ENCODE data around the gene SLC44A5.
"Not testable (repeated sequence)": the region's sequence is repeated elsewhere in the genome, so short reads cannot be mapped to it uniquely, and the experiment has no call there.

Gene SLC44A5

GRCh38 chr1:75470448-75470847 is 140.5 kb downstream of the SLC44A5 start:
- in situ Hi-C loops (cut with HindIII; ENCODE audit: low sequenced_read_pairs) = no loop called here

- in situ Hi-C loops (cut with HindIII; ENCODE audit: low sequenced_read_pairs) = no loop called here
Observed at GRCh38 chr1:75469586-75470173, 141.2 kb downstream of the SLC44A5 start.

- in situ Hi-C loops (cut with HindIII; ENCODE audit: low sequenced_read_pairs) = no loop called here
Observed at GRCh38 chr1:75461808-75462325, 149.0 kb downstream of the SLC44A5 start.

GRCh38 chr1:75449998-75450397 is 160.9 kb downstream of the SLC44A5 start:
- in situ Hi-C loops (cut with HindIII; ENCODE audit: low sequenced_read_pairs) = no loop called here

GRCh38 chr1:75444220-75444619 is 166.7 kb downstream of the SLC44A5 start:
- in situ Hi-C loops (cut with HindIII; ENCODE audit: low sequenced_read_pairs) = no loop called here

GRCh38 chr1:75440274-75440673 is 170.6 kb downstream of the SLC44A5 start:
- in situ Hi-C loops (cut with HindIII; ENCODE audit: low sequenced_read_pairs) = no loop called here

- in situ Hi-C loops (cut with HindIII; ENCODE audit: low sequenced_read_pairs) = no loop called here
Observed at GRCh38 chr1:75438355-75438754, 172.6 kb downstream of the SLC44A5 start.

GRCh38 chr1:75431843-75432242 is 179.1 kb downstream of the SLC44A5 start:
- in situ Hi-C loops (cut with HindIII; ENCODE audit: low sequenced_read_pairs) = no loop called here

- in situ Hi-C loops (cut with HindIII; ENCODE audit: low sequenced_read_pairs) = no loop called here
Observed at GRCh38 chr1:75430526-75430925, 180.4 kb downstream of the SLC44A5 start.

GRCh38 chr1:75426688-75427087 is 184.2 kb downstream of the SLC44A5 start:
- in situ Hi-C loops (cut with HindIII; ENCODE audit: low sequenced_read_pairs) = no loop called here

GRCh38 chr1:75425001-75425650 is 185.8 kb downstream of the SLC44A5 start:
- in situ Hi-C loops (cut with HindIII; ENCODE audit: low sequenced_read_pairs) = no loop called here

GRCh38 chr1:75423616-75424015 is 187.3 kb downstream of the SLC44A5 start:
- in situ Hi-C loops (cut with HindIII; ENCODE audit: low sequenced_read_pairs) = no loop called here

- in situ Hi-C loops (cut with HindIII; ENCODE audit: low sequenced_read_pairs) = no loop called here
Observed at GRCh38 chr1:75423136-75423535, 187.8 kb downstream of the SLC44A5 start.

GRCh38 chr1:75421371-75421770 is 189.5 kb downstream of the SLC44A5 start:
- in situ Hi-C loops (cut with HindIII; ENCODE audit: low sequenced_read_pairs) = no loop called here

GRCh38 chr1:75415187-75415586 is 195.7 kb downstream of the SLC44A5 start:
- in situ Hi-C loops (cut with HindIII; ENCODE audit: low sequenced_read_pairs) = no loop called here

- in situ Hi-C loops (cut with HindIII; ENCODE audit: low sequenced_read_pairs) = no loop called here
Observed at GRCh38 chr1:75412616-75413015, 198.3 kb downstream of the SLC44A5 start.

GRCh38 chr1:75404681-75405080 is 206.2 kb downstream of the SLC44A5 start:
- in situ Hi-C loops (cut with HindIII; ENCODE audit: low sequenced_read_pairs) = not testable (repeated sequence)

GRCh38 chr1:75403147-75403646 is 207.7 kb downstream of the SLC44A5 start:
- in situ Hi-C loops (cut with HindIII; ENCODE audit: low sequenced_read_pairs) = not testable (repeated sequence)

- in situ Hi-C loops (cut with HindIII; ENCODE audit: low sequenced_read_pairs) = no loop called here
Observed at GRCh38 chr1:75400716-75401115, 210.2 kb downstream of the SLC44A5 start.

GRCh38 chr1:75396745-75397144 is 214.2 kb downstream of the SLC44A5 start:
- in situ Hi-C loops (cut with HindIII; ENCODE audit: low sequenced_read_pairs) = no loop called here

- in situ Hi-C loops (cut with HindIII; ENCODE audit: low sequenced_read_pairs) = no loop called here
Observed at GRCh38 chr1:75396260-75396659, 214.7 kb downstream of the SLC44A5 start.

- in situ Hi-C loops (cut with HindIII; ENCODE audit: low sequenced_read_pairs) = no loop called here
Observed at GRCh38 chr1:75394386-75395139, 216.4 kb downstream of the SLC44A5 start.

Data from DLD1 (cell line).